GM06990 (cell line): ENCODE results near the gene SPG11.
"Not testable (repeated sequence)": the region's sequence is repeated elsewhere in the genome, so short reads cannot be mapped to it uniquely, and the experiment has no call there.

ENCODE experiments used
- DNase-seq: peaks from one replicate; pipeline ENCODE4 v3.0.0-alpha.2; 2011; ENCODE audit not compliant: insufficient read length; ENCODE audit errors: extremely low read depth
- H3K27me3 ChIP-seq: replicated peaks from 2 replicates; pipeline ENCODE4 v1.6.0; 2011; ENCODE audit warnings: low read length; ENCODE audit not compliant: control insufficient read depth, insufficient read depth
- H3K36me3 ChIP-seq: 2 replicates; pipeline ENCODE4 v1.5.1; 2011; ENCODE audit warnings: low read length; ENCODE audit not compliant: control insufficient read depth, insufficient read depth
- H3K4me3 ChIP-seq: replicated peaks from 2 replicates; pipeline ENCODE4 v1.5.1; 2011; ENCODE audit warnings: low read depth, mild to moderate bottlenecking, control low read depth, low read length
- TF ChIP-seq, protein P1 (sequence below): IDR thresholded peaks from 2 replicates; pipeline ENCODE4 v1.5.1; 2011; ENCODE audit warnings: low read length, control low read depth, mild to moderate bottlenecking, inconsistent platforms; ENCODE audit not compliant: insufficient read depth, poor library complexity, severe bottlenecking

The SPG11 gene

DNA sequence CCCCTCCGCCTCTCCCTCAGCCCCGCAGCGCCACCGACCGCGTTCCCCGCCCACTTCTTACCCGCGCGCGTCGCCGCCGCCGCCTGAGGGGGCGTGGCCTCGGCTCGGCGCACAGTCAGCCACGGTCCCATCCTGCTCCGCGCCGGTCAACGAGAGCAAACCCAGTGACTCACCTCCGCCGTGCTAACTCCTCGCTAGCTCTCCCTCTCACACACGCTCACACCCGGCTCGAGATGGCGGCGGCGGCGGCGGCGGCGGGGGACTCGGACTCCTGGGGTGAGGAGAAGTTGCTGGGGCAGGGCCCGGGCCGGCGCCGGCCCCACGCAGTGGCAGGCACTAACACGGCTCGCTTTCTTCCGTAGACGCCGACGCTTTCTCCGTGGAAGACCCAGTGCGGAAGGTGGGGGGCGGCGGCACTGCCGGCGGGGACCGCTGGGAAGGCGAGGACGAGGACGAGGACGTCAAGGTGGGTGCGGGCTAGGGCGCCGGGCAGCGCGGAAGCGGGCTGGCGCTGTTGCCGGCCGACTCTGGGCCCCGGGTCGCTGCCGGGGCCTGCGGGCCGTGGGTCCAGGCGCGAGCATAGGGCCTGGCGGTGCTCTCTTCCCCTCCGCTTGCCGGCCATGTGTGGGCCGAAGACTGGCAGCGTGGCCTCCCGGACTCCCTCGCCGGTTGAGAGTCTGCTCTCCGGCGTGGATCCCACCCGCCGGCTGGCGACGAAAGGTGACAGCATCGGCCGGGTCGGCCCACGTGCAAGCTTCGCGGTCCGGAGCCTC is 126.3 kb downstream of the SPG11 start, which contains the start of gene EIF3J:
EIF3J (plus strand) TSS at position 186 of the 773 bp plus-strand sequence; CDS start at position 234, 48 bp downstream.
- H3K36me3 ChIP-seq: no peaks in the 10 kb centered on the region; the same call in 1 of the 2 replicates
- peak within 1 kb of the TSS; percentile 77 for H3K4me3 ChIP-seq
- no peaks in the 10 kb centered on the region for H3K27me3 ChIP-seq
- DNase-seq: peak; percentile 97
- TF ChIP-seq, protein P1, sequence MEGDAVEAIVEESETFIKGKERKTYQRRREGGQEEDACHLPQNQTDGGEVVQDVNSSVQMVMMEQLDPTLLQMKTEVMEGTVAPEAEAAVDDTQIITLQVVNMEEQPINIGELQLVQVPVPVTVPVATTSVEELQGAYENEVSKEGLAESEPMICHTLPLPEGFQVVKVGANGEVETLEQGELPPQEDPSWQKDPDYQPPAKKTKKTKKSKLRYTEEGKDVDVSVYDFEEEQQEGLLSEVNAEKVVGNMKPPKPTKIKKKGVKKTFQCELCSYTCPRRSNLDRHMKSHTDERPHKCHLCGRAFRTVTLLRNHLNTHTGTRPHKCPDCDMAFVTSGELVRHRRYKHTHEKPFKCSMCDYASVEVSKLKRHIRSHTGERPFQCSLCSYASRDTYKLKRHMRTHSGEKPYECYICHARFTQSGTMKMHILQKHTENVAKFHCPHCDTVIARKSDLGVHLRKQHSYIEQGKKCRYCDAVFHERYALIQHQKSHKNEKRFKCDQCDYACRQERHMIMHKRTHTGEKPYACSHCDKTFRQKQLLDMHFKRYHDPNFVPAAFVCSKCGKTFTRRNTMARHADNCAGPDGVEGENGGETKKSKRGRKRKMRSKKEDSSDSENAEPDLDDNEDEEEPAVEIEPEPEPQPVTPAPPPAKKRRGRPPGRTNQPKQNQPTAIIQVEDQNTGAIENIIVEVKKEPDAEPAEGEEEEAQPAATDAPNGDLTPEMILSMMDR: no peak

DNA sequence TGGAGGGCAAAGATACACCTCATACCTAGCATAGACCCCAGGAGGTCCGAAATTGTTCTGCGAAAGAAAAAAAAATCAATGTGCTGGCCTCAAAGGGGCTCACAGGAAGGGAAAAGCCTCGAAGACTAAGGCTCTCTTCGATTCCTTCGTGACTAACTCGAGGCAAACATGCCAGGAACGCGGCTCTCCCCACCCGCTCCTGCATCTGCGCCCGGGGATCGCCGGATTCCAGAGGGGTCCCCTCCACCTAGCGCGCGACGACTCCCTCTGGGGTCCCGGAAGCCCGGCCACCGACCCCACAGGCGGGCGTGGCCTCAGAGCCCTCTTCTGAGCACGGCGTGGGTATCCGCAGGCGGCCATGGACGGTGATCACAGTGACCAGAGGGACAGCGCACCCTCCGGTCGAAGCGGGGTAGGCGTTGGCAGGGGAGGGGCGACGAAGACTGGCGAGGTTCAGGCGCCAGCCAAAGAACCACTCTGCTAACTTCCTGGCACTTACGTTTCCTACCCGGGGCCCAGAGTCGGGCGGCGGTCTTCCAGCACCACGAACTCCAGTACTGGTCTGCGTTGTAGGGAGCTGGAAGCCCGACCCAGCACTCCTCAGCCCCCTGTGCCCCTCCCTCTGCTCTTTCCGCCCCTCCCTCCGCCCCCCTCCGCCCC is 127.0 kb downstream of the SPG11 start:
- peak; percentile 86 for DNase-seq
- H3K36me3 ChIP-seq: no peaks in the 10 kb centered on the region; the same call in 1 of the 2 replicates
- TF ChIP-seq, protein P1: peak; percentile 51
- H3K4me3 ChIP-seq: peak overlapping the region; percentile 77
- H3K27me3 ChIP-seq: no peaks in the 10 kb centered on the region

DNA sequence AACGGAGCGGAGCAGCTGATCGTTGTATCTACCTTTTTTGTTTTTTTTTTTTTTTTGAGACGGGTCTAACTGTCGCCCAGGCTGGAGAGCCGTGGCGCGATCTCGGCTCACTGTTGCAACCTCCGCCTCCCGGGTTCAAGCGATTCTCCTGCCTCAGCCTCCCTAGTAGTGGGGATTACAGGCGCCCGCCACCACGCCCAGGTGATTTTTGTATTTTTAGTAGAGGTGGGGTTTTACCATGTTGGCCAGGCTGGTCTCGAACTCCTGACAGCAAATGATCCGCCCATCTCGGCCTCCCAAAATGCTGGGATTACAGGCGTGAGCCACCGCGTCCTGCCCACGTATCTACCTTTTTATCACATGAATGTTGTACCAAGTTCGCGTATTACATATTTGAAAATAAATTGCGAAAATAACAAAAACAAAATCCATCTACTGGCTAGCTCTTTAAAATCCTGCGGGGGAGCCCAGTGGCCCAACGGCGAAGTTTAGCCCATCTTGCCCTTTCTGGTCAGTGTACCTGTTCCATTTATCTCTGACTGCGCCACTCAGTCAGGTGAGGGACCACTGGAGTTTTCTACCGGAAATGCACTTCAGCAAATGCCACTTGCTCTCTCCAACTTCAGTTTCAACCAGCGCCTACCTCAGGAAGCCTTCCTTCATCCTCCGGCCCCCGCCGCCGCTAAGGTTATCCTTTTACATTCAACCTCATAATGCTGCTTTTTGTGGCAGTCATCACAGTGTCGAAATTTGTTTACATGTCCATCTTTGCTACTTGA is 127.8 kb downstream of the SPG11 start:
- no peaks in the 10 kb centered on the region for H3K27me3 ChIP-seq
- TF ChIP-seq, protein P1: no peak
- peak; percentile 11 for DNase-seq
- H3K36me3 ChIP-seq: no peaks in the 10 kb centered on the region; the same call in 1 of the 2 replicates
- H3K4me3 ChIP-seq: peak overlapping the region; percentile 77

DNA sequence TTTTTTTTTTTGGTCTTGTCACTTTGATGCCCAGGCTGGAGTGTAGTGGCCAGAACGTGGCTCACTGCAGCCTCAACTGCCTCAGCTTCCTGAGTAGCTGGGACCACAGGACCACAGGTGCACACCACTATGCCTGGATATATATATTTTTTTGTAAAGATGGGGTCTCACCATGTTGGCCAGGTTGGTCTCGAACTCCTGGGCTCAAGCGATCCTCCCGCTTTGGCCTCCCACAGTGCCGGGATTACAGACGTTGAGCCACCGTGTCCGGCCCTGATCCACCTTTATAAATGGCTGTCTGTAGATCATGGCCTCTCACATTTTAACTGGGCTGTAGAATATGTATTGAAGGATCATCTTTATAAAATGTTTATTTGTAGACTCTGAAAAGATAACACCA is 128.4 kb downstream of the SPG11 start:
- Histone ChIP-seq H3K4me3 (no peak overlapping the region), H3K27me3 (no peaks in the 10 kb centered on the region), H3K36me3 (no peaks in the 10 kb centered on the region; the same call in 1 of the 2 replicates)
- TF ChIP-seq, protein P1: no peak
- no peak for DNase-seq

DNA sequence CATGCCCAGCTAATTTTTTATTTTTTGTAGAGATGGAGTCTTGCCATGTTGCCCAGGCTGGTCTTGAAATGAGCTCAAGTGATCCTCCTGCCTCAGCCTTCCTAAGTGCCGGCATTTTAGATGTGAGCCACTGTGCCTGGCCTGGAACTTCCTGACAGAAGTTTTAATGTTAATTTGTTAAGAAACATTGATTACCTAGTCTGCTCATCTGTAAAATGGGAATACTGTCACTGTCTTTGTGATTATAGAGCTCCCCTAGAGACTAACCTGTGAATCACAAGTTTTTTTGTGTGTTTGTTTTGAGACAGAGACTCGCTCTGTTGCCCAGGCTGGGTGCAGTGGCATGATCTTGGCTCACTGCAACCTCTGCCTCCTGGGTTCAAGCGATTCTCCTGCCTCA is 130.8 kb downstream of the SPG11 start:
- no peak for DNase-seq
- TF ChIP-seq, protein P1: no peak
- no peaks in the 10 kb centered on the region for H3K27me3 ChIP-seq
- no peaks in the 10 kb centered on the region for H3K36me3 ChIP-seq
- H3K4me3 ChIP-seq: no peak overlapping the region

DNA sequence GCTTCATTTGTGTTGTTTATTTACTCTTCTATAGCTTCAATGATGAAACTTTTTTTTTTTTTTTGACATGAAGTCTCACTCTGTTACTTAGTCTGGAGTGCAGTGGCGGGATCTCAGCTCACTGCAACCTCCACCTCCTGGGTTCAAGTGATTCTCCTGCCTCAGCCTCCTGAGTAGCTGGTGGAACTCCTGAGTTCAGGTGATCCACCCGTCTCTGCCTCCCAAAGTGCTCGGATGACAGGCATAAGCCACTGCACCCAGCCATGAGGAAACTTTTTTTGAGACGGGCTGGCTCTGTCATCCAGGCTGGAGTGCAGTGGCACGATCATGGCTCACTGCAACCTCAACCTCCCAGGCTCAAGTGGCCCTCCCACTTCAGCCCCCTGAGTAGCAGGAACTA is 131.2 kb downstream of the SPG11 start:
- not testable (repeated sequence) for H3K36me3 ChIP-seq, H3K4me3 ChIP-seq, H3K27me3 ChIP-seq, DNase-seq
